ENCODE data around the gene MACROD1. TPM values are rescaled to one million over a fixed set of nuclear protein-coding genes. Genes with fewer than 3 reads are reported as not detected.

The MACROD1 gene
- total RNA-seq, 1 donor from 2014 or later: 29.6 TPM

GRCh38 chr11:64088162-64089026, 77.5 kb downstream of the MACROD1 start:
- no peak overlapping the region for H3K27ac Mint-ChIP-seq (ENCODE audit: unreplicated experiment)

GRCh38 chr11:64086258-64087123, 79.4 kb downstream of the MACROD1 start:
- no peak for TF ChIP-seq CTCF (IDR thresholded peaks at IDR 0.05)
- H3K9me3 Mint-ChIP-seq (ENCODE audit: unreplicated experiment): no peaks in the 10 kb centered on the region
- no peaks in the 10 kb centered on the region for H3K27me3 Mint-ChIP-seq (ENCODE audit: unreplicated experiment)
- no peaks in the 10 kb centered on the region for H3K36me3 Mint-ChIP-seq (ENCODE audit: unreplicated experiment)
- peaks cover 11% of the 10 kb centered on the region for H3K4me1 Mint-ChIP-seq (ENCODE audit: unreplicated experiment)
- H3K27ac Mint-ChIP-seq (ENCODE audit: unreplicated experiment): no peak overlapping the region
- DNase-seq (ENCODE audit: extremely low spot score, unreplicated experiment): no peak
- H3K4me3 Mint-ChIP-seq (ENCODE audit: unreplicated experiment): no peak overlapping the region

More at GRCh38 chr11:64088162-64089026, 77.5 kb downstream of the MACROD1 start:
- Mint-ChIP-seq H3K36me3 (ENCODE audit: unreplicated experiment) (no peaks in the 10 kb centered on the region), H3K4me1 (ENCODE audit: unreplicated experiment) (peaks cover 12% of the 10 kb centered on the region), H3K4me3 (ENCODE audit: unreplicated experiment) (no peak overlapping the region), H3K9me3 (ENCODE audit: unreplicated experiment) (no peaks in the 10 kb centered on the region), H3K27me3 (ENCODE audit: unreplicated experiment) (no peaks in the 10 kb centered on the region)
- no peak for DNase-seq (ENCODE audit: extremely low spot score, unreplicated experiment)
- TF ChIP-seq CTCF (IDR thresholded peaks at IDR 0.05): peak; percentile 32

- Mint-ChIP-seq H3K4me3 (ENCODE audit: unreplicated experiment) (no peak overlapping the region), H3K36me3 (ENCODE audit: unreplicated experiment) (no peaks in the 10 kb centered on the region), H3K27me3 (ENCODE audit: unreplicated experiment) (no peaks in the 10 kb centered on the region), H3K9me3 (ENCODE audit: unreplicated experiment) (no peaks in the 10 kb centered on the region), H3K4me1 (ENCODE audit: unreplicated experiment) (peaks cover 6% of the 10 kb centered on the region), H3K27ac (ENCODE audit: unreplicated experiment) (no peak overlapping the region)
- DNase-seq (ENCODE audit: extremely low spot score, unreplicated experiment): no peak
- TF ChIP-seq CTCF (IDR thresholded peaks at IDR 0.05): no peak
Measured at GRCh38 chr11:64085906-64086257, 80.0 kb downstream of the MACROD1 start.

GRCh38 chr11:64084951-64085710, 80.8 kb downstream of the MACROD1 start:
- Mint-ChIP-seq H3K4me3 (ENCODE audit: unreplicated experiment) (no peak overlapping the region), H3K27me3 (ENCODE audit: unreplicated experiment) (no peaks in the 10 kb centered on the region), H3K27ac (ENCODE audit: unreplicated experiment) (no peak overlapping the region), H3K9me3 (ENCODE audit: unreplicated experiment) (no peaks in the 10 kb centered on the region), H3K36me3 (ENCODE audit: unreplicated experiment) (no peaks in the 10 kb centered on the region), H3K4me1 (ENCODE audit: unreplicated experiment) (peaks cover 6% of the 10 kb centered on the region)
- no peak for TF ChIP-seq CTCF (IDR thresholded peaks at IDR 0.05)
- DNase-seq (ENCODE audit: extremely low spot score, unreplicated experiment): no peak

Data from osteocyte (in vitro differentiated cells).